Measurements from ENCODE around the gene IMP3. TPM values are rescaled to one million over a fixed set of nuclear protein-coding genes. Genes with fewer than 3 reads are reported as not detected.

IMP3 gene
- polyA plus RNA-seq, 1 of the 3 experiments (the other 2 are of a cell fraction), result 56.2 TPM

GRCh38 chr15:75675579-75676404 lies 35.8 kb upstream of the IMP3 start:
- H3K9me2 ChIP-seq, result no peaks in the 10 kb centered on the region
- H3K27me3 ChIP-seq (ENCODE audit: insufficient read depth), result no peaks in the 10 kb centered on the region
- H3K9me3 ChIP-seq, result no peaks in the 10 kb centered on the region
- no peaks in the 10 kb centered on the region for H4K20me1 ChIP-seq (ENCODE audit: insufficient read depth)
- peaks cover 7% of the 10 kb centered on the region for H3F3A ChIP-seq (replicated peaks; ENCODE audit: insufficient read depth)
- H3K4me3 ChIP-seq (ENCODE audit: low read depth in 2 of 2, low read length in 1 of 2), result no peak overlapping the region
- 94% methylated on average over 29 of the region's 41 CpGs for WGBS (ENCODE audit: low lambda C conversion rate)
- no peaks in the 10 kb centered on the region for H3K79me2 ChIP-seq (ENCODE audit: insufficient read depth)
- no peak overlapping the region for H3K27ac ChIP-seq (ENCODE audit: low read depth in 2 of 2, low read length in 1 of 2)
- no peak for DNase-seq
- no peak overlapping the region for H3K4me2 ChIP-seq
- H3K4me1 ChIP-seq (ENCODE audit: control insufficient read depth in 1 of 2, insufficient read depth in 2 of 2, low read depth in 1 of 2, low read length in 1 of 2), result peaks cover 20 to 23% of the 10 kb centered on the region in 2 experiments; a peak in 3 of 4 replicates
- ChIA-PET POLR2A (no interaction called here), CTCF (interaction anchor here (0.8 to 2.9 kb wide), 5 partner anchors 8 to 126 kb away, joined by 3 to 12 read pairs (median 9); no protein-coding TSS in a partner anchor)
- no peak overlapping the region for H2AFZ ChIP-seq (ENCODE audit: low read depth)
- H3K9ac ChIP-seq, result no peak overlapping the region
- H3K36me3 ChIP-seq (replicated peaks in 1 of 2; ENCODE audit: control insufficient read depth in 1 of 2, insufficient read depth in 2 of 2, low read length in 1 of 2), result no peaks in the 10 kb centered on the region
- no peak for TF ChIP-seq RCOR1 (IDR thresholded peaks at IDR 0.05; ENCODE audit: low read length)
- TF ChIP-seq TCF12 (IDR thresholded peaks at IDR 0.05), result no peak

DNA sequence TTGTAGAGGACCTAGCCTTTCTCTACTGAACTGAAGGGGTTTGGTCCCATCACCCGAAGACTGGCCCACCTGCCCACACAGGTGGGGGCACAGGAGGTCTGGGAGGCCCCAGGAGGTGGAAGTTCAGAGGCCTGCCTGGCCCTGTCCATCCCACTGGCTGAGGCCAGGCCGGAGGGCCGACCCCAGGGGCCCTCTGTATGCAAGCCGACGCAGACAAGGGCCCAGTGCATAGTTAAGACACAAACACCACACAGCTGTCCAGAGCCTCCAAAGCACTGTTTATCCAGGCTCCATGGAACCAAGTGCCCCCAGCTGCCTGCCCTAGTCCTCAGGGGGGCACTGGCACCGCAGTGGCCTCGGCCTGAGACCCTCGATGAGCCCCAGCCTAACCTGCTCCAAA lies 34.3 kb upstream of the IMP3 start:
- Histone ChIP-seq H3F3A (replicated peaks; ENCODE audit: insufficient read depth) (peaks cover 7% of the 10 kb centered on the region), H3K4me3 (ENCODE audit: low read depth in 2 of 2, low read length in 1 of 2) (no peak overlapping the region), H3K79me2 (ENCODE audit: insufficient read depth) (no peaks in the 10 kb centered on the region), H3K27me3 (ENCODE audit: insufficient read depth) (no peaks in the 10 kb centered on the region), H3K27ac (ENCODE audit: low read depth in 2 of 2, low read length in 1 of 2) (no peak overlapping the region; a peak in 1 of 4 replicates), H3K4me2 (no peak overlapping the region), H2AFZ (ENCODE audit: low read depth) (no peak overlapping the region), H3K4me1 (ENCODE audit: control insufficient read depth in 1 of 2, insufficient read depth in 2 of 2, low read depth in 1 of 2, low read length in 1 of 2) (peaks cover 24 to 26% of the 10 kb centered on the region in 2 experiments; a peak in 3 of 4 replicates), H3K9me2 (no peaks in the 10 kb centered on the region), H3K36me3 (replicated peaks in 1 of 2; ENCODE audit: control insufficient read depth in 1 of 2, insufficient read depth in 2 of 2, low read length in 1 of 2) (no peaks in the 10 kb centered on the region), H3K9ac (no peak overlapping the region), H4K20me1 (ENCODE audit: insufficient read depth) (no peaks in the 10 kb centered on the region), H3K9me3 (no peaks in the 10 kb centered on the region)
- WGBS (ENCODE audit: low lambda C conversion rate), result 74% methylated on average over 6 of the region's 8 CpGs
- POLR2A ChIA-PET, result no interaction called here
- no peak for DNase-seq
- TF ChIP-seq USF2 (IDR thresholded peaks at IDR 0.05; ENCODE audit: borderline replicate concordance, low read depth, low read length) (no peak), NRF1 (IDR thresholded peaks at IDR 0.05; ENCODE audit: low read depth, low read length) (no peak), CTCF (IDR thresholded peaks at IDR 0.05) (no peak), EZH2phosphoT487 (IDR thresholded peaks at IDR 0.05; ENCODE audit: borderline replicate concordance, low read depth) (no peak), TCF12 (IDR thresholded peaks at IDR 0.05) (no peak), SMC3 (IDR thresholded peaks at IDR 0.05; ENCODE audit: low read depth, low read length) (no peak), RCOR1 (IDR thresholded peaks at IDR 0.05; ENCODE audit: low read length) (no peak), RFX5 (IDR thresholded peaks at IDR 0.05; ENCODE audit: low read length) (no peak), MXI1 (IDR thresholded peaks at IDR 0.05; ENCODE audit: low read depth, low read length) (no peak)
- CTCF ChIA-PET, result interaction anchor here (1.6 to 2.7 kb wide), 3 partner anchors 9 to 128 kb away, joined by 4 to 9 read pairs (median 5); partner anchors contain the start of gene IMP3

Data from SK-N-SH (cell line).